ENCODE results near the gene AFAP1L2. TPM values are rescaled to one million over a fixed set of nuclear protein-coding genes. Genes with fewer than 3 reads are reported as not detected.

AFAP1L2 gene
- polyA plus RNA-seq, 3 donors = 0.01 to 0.43 TPM; not detected in 1

- DNase-seq = no peak
- H3K79me2 ChIP-seq (ENCODE audit: insufficient read depth, low read length) = no peaks in the 10 kb centered on the region
- TF ChIP-seq CTCF (IDR thresholded peaks at IDR 0.05) = no peak
- H4K20me1 ChIP-seq (ENCODE audit: insufficient read depth, low read length) = no peaks in the 10 kb centered on the region
- H3K9me3 Mint-ChIP-seq = peaks cover 0 to 2% (median 0%) of the 10 kb centered on the region in 7 donors
- no peaks in the 10 kb centered on the region for H3K4me1 ChIP-seq (ENCODE audit: control insufficient read depth in 1 of 2, insufficient read depth in 2 of 2, low read length in 2 of 2)
- no peak overlapping the region for H3K4me3 ChIP-seq (replicated peaks in 1 of 3; ENCODE audit: low read depth in 2 of 3, low read length in 3 of 3)
- no peak overlapping the region for H3K9ac ChIP-seq (ENCODE audit: insufficient read depth, low read length, poor library complexity, severe bottlenecking)
- H3K36me3 Mint-ChIP-seq = no peaks in the 10 kb centered on the region
- intact Hi-C loops (cut with micrococcal nuclease) = no loop called here
- no peaks in the 10 kb centered on the region for H3K9me3 ChIP-seq (replicated peaks in 1 of 2; ENCODE audit: control insufficient read depth in 1 of 2, insufficient read depth in 1 of 2, low read length in 2 of 2)
- H3K4me1 Mint-ChIP-seq = no peaks in the 10 kb centered on the region
- no peaks in the 10 kb centered on the region for H3K36me3 ChIP-seq (replicated peaks in 1 of 2; ENCODE audit: control insufficient read depth in 1 of 2, insufficient read depth in 2 of 2, low read length in 2 of 2)
- no peak overlapping the region for H3K4me3 Mint-ChIP-seq
- H3K27ac Mint-ChIP-seq = no peak overlapping the region
- H3K27ac ChIP-seq (ENCODE audit: low read depth in 1 of 2, low read length in 2 of 2) = no peak overlapping the region
- peaks cover 4 to 6% (median 4%) of the 10 kb centered on the region in 3 donors for H3K27me3 Mint-ChIP-seq (ENCODE audit: low read depth in 3 of 3)
- H3K4me2 ChIP-seq (replicated peaks; ENCODE audit: extremely low read depth, low read length, poor library complexity, severe bottlenecking) = no peak overlapping the region
- H3K27me3 ChIP-seq (ENCODE audit: control insufficient read depth in 2 of 2, insufficient read depth in 2 of 2, low read length in 2 of 2) = no peaks in the 10 kb centered on the region
- 95% methylated on average over 5 of the region's 6 CpGs for WGBS (ENCODE audit: insufficient coverage)
- no peak overlapping the region for H2AFZ ChIP-seq (ENCODE audit: insufficient read depth, low read depth, low read length, poor library complexity, severe bottlenecking)
Measured at GRCh38 chr10:114276066-114276465, 128.2 kb downstream of the AFAP1L2 start.

DNA sequence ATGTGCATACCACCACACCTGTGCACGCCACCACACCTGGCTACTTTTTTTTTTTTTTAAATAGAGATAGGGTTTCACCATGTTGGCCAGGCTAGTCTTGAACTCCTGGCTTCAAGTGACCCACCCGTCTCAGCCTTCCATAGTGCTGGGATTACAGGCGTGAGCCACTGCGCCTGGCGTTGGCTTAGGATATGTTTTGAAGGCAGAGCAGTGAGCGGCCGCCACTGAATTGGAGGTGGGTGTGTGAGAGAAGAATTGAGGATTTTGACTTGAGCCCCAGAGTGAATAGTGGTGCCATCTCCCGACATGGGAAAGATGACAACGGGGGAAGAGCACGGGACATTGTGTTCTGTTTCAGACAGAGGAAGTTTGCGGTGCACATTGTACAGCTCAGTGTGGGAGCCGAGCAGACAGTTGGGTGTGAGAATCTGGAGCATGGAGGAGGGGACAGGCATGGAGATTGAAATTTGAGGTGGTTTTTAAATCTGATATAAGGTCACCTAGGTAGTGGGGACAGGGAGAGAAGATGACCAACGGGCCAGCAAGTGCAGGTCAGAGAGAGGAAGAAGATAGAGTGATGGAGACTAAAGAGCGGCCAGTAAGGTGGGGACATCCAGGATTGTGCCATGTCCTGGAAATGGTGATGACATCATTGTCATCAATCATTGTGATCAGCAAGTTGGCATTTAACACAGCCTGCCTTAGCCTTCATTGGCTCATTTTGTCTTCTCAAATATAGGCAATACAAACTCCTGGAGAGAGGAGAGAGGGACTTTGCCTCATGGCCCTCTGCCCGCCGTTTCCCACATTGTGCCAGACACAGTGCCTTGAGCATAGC, 129.5 kb downstream of the AFAP1L2 start:
- no peak for TF ChIP-seq CTCF (IDR thresholded peaks at IDR 0.05)
- Histone ChIP-seq H2AFZ (ENCODE audit: insufficient read depth, low read depth, low read length, poor library complexity, severe bottlenecking) (no peak overlapping the region), H3K4me1 (ENCODE audit: control insufficient read depth in 1 of 2, insufficient read depth in 2 of 2, low read length in 2 of 2) (no peaks in the 10 kb centered on the region), H3K4me2 (replicated peaks; ENCODE audit: extremely low read depth, low read length, poor library complexity, severe bottlenecking) (no peak overlapping the region), H3K9ac (ENCODE audit: insufficient read depth, low read length, poor library complexity, severe bottlenecking) (no peak overlapping the region), H3K27me3 (ENCODE audit: control insufficient read depth in 2 of 2, insufficient read depth in 2 of 2, low read length in 2 of 2) (no peaks in the 10 kb centered on the region), H3K27ac (ENCODE audit: low read depth in 1 of 2, low read length in 2 of 2) (no peak overlapping the region), H3K4me3 (replicated peaks in 1 of 3; ENCODE audit: low read depth in 2 of 3, low read length in 3 of 3) (no peak overlapping the region), H3K36me3 (replicated peaks in 1 of 2; ENCODE audit: control insufficient read depth in 1 of 2, insufficient read depth in 2 of 2, low read length in 2 of 2) (no peaks in the 10 kb centered on the region), H4K20me1 (ENCODE audit: insufficient read depth, low read length) (no peaks in the 10 kb centered on the region), H3K79me2 (ENCODE audit: insufficient read depth, low read length) (no peaks in the 10 kb centered on the region), H3K9me3 (replicated peaks in 1 of 2; ENCODE audit: control insufficient read depth in 1 of 2, insufficient read depth in 1 of 2, low read length in 2 of 2) (no peaks in the 10 kb centered on the region)
- intact Hi-C loops (cut with micrococcal nuclease) = no loop called here
- no peak for DNase-seq
- no peak overlapping the region for H3K4me3 Mint-ChIP-seq
- H3K27me3 Mint-ChIP-seq (ENCODE audit: low read depth in 3 of 3) = peaks cover 4 to 7% (median 6%) of the 10 kb centered on the region in 3 donors
- H3K4me1 Mint-ChIP-seq = no peaks in the 10 kb centered on the region
- H3K36me3 Mint-ChIP-seq = no peaks in the 10 kb centered on the region
- peaks cover 0 to 2% (median 0%) of the 10 kb centered on the region in 7 donors for H3K9me3 Mint-ChIP-seq
- no peak overlapping the region for H3K27ac Mint-ChIP-seq
- 90% methylated on average over 15 of the region's 16 CpGs for WGBS (ENCODE audit: insufficient coverage)
